Immature natural killer cell (primary cell): ENCODE measurements around the gene SLC36A3. TPM values are rescaled to one million over a fixed set of nuclear protein-coding genes. Genes with fewer than 3 reads are reported as not detected.

ENCODE experiments used
- DNase-seq, 3 donors: peaks; one replicate each; pipeline ENCODE4 v3.0.0; 2022; ENCODE audit warnings: mixed read lengths in 1 of 3
- H3K27ac Mint-ChIP-seq, 6 donors: one replicate each; pipeline ENCODE4 v1.8.0; 2020; ENCODE audit warnings: mixed read lengths in 6 of 6, mild to moderate bottlenecking in 5 of 6, inconsistent platforms in 4 of 6, moderate library complexity in 3 of 6
- H3K27me3 Mint-ChIP-seq, 3 donors: one replicate each; pipeline ENCODE4 v1.8.0; 2020 to 2021; ENCODE audit warnings: low read depth in 3 of 3, mild to moderate bottlenecking in 3 of 3, mixed read lengths in 3 of 3, moderate library complexity in 3 of 3, inconsistent platforms in 1 of 3
- H3K36me3 Mint-ChIP-seq, 3 donors: one replicate each; pipeline ENCODE4 v1.8.0; 2020; ENCODE audit warnings: mixed read lengths in 3 of 3, inconsistent platforms in 2 of 3, mild to moderate bottlenecking in 2 of 3
- H3K4me1 Mint-ChIP-seq, 2 donors: one replicate each; pipeline ENCODE4 v1.8.0; 2020; ENCODE audit warnings: inconsistent platforms in 2 of 2, mild to moderate bottlenecking in 2 of 2, mixed read lengths in 2 of 2, moderate library complexity in 1 of 2
- H3K4me3 Mint-ChIP-seq, 5 donors: one replicate each; pipeline ENCODE4 v1.8.0; 2020; ENCODE audit warnings: mild to moderate bottlenecking in 5 of 5, mixed read lengths in 5 of 5, inconsistent platforms in 3 of 5, moderate library complexity in 3 of 5
- H3K9me3 Mint-ChIP-seq, 6 donors: one replicate each; pipeline ENCODE4 v1.8.0; 2020; ENCODE audit warnings: mild to moderate bottlenecking in 6 of 6, mixed read lengths in 6 of 6, inconsistent platforms in 4 of 6, moderate library complexity in 3 of 6
- polyA plus RNA-seq, 3 donors: library from polyadenylated mRNA; unstranded; fragments of 300-500 nt; fragmentation: Illumina TruSeq; gene quantifications; one replicate each; pipeline ENCODE4 v1.2.3, GENCODE V29; 2021

Gene SLC36A3
- not detected for polyA plus RNA-seq

DNA sequence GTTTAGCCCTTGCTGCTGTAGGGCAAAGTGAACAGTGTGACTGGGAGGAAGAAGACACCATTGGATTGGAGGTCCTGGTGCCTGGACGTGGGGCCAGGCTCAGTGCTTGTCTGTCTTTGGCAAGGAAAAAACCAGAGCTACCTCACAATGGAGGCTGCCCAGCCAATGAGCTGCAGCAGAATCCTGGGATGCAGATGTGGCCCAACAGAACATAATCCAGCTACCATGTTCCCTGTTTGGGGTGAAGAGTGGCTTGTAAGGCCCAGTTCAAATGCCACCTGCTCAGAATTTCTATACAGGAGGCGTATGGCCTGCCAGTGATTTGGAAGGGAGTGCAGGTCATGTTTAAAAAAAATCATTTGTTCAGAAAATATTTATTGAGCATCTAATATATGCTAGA lies at the start of gene SLC36A3:
Gene SLC36A3 (minus strand): TSS at position 101 of the 400 bp plus-strand sequence. CDS start 412 bp downstream, outside the sequence.
- DNase-seq = no peak
- Mint-ChIP-seq H3K4me3 (no peak within 1 kb of the TSS), H3K4me1 (no peaks in the 10 kb centered on the region), H3K9me3 (no peaks in the 10 kb centered on the region), H3K36me3 (no peaks in the 10 kb centered on the region), H3K27me3 (peaks cover 9 to 11% (median 9%) of the 10 kb centered on the region in 3 donors), H3K27ac (no peak within 1 kb of the TSS)

- no peak for DNase-seq
- no peaks in the 10 kb centered on the region for H3K36me3 Mint-ChIP-seq
- H3K27me3 Mint-ChIP-seq = peaks cover 0 to 24% (median 15%) of the 10 kb centered on the region in 3 donors
- no peak overlapping the region for H3K4me3 Mint-ChIP-seq
- no peak overlapping the region for H3K27ac Mint-ChIP-seq
- no peaks in the 10 kb centered on the region for H3K9me3 Mint-ChIP-seq
- no peaks in the 10 kb centered on the region for H3K4me1 Mint-ChIP-seq
Observed at GRCh38 chr5:151351671-151352070, 48.1 kb upstream of the SLC36A3 start.

- Mint-ChIP-seq H3K36me3 (no peaks in the 10 kb centered on the region), H3K4me3 (no peak overlapping the region), H3K9me3 (no peaks in the 10 kb centered on the region), H3K4me1 (no peaks in the 10 kb centered on the region), H3K27ac (no peak overlapping the region), H3K27me3 (peaks cover 0 to 26% (median 13%) of the 10 kb centered on the region in 3 donors)
- DNase-seq = no peak
Observed at GRCh38 chr5:151348789-151349188, 45.2 kb upstream of the SLC36A3 start.

DNA sequence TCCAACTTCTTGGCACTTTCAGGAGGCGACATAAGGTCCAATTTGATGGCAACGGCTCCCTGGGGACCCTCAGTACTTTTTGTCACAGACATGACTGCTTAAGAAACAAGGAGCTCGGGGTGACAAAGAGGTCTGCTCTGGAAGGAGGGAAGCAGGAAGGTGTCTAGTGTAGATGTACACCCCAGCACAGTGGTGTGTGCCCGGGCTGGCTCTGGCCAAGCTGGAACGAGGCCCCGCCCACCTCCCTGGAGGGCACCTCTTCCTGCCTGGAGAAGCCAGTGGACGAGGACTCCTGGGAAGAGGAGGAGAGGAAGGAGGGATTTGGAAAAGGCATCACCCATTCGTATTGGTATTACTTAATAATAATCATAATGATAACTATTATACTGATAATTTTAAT lies 43.8 kb upstream of the SLC36A3 start, which contains the start of gene SLC36A2:
Gene SLC36A2 (minus strand): TSS at position 191 of the 400 bp plus-strand sequence. CDS start 99 bp downstream, at position 92.
- no peak within 1 kb of the TSS for H3K27ac Mint-ChIP-seq
- peaks cover 4 to 31% (median 13%) of the 10 kb centered on the region in 3 donors for H3K27me3 Mint-ChIP-seq
- no peak within 1 kb of the TSS for H3K4me3 Mint-ChIP-seq
- DNase-seq = no peak
- H3K9me3 Mint-ChIP-seq = no peaks in the 10 kb centered on the region
- H3K36me3 Mint-ChIP-seq = peaks cover 0 to 1% (median 0%) of the 10 kb centered on the region in 3 donors
- H3K4me1 Mint-ChIP-seq = no peaks in the 10 kb centered on the region

DNA sequence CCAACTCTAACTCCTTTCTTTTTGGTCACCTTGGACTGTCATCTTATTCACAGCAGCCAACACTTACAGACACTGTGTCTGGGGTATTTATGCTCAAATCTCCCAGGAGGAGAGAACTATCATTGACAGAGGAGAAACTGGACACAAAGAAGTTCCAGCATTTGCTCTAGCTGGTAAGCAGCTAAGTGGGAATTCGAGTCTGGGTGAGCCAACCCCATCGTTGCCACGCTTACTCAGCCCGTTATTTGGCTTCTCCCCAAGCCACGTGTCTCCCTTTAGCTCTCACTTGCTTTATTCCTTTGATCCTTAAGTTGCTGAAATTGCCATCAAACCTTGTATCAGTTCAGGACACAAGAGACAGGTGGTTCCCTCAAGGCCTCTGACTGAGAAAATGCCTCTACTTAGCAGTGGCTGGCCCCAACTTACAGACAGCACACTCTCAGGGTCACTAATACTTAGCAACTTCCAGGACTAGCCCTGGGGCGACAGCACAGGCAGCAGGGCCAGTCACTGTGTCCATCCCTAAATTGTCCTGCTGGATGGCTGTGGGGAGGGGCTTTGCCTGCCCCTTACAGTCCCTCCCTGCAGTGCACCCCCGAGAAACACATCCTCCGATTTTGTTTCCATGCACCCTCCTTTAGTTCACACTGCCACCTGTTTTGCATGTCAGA lies 42.4 kb upstream of the SLC36A3 start:
- Mint-ChIP-seq H3K27me3 (peaks cover 7 to 26% (median 10%) of the 10 kb centered on the region in 3 donors), H3K27ac (no peak overlapping the region), H3K9me3 (no peaks in the 10 kb centered on the region), H3K4me3 (no peak overlapping the region), H3K4me1 (no peaks in the 10 kb centered on the region), H3K36me3 (peaks cover 0 to 4% (median 0%) of the 10 kb centered on the region in 3 donors)
- DNase-seq = no peak

GRCh38 chr5:151345187-151345807 lies 41.7 kb upstream of the SLC36A3 start:
- Mint-ChIP-seq H3K27me3 (peaks cover 9 to 25% (median 10%) of the 10 kb centered on the region in 3 donors), H3K9me3 (no peaks in the 10 kb centered on the region)

GRCh38 chr5:151344088-151344487 lies 40.5 kb upstream of the SLC36A3 start:
- DNase-seq = no peak
- Mint-ChIP-seq H3K27ac (no peak overlapping the region), H3K36me3 (peaks cover 0 to 4% (median 0%) of the 10 kb centered on the region in 3 donors), H3K27me3 (peaks cover 8 to 21% (median 10%) of the 10 kb centered on the region in 3 donors), H3K4me1 (peaks cover 3 to 8% of the 10 kb centered on the region in 2 donors), H3K9me3 (no peaks in the 10 kb centered on the region), H3K4me3 (no peak overlapping the region)

More at GRCh38 chr5:151345187-151345807, 41.7 kb upstream of the SLC36A3 start:
- Mint-ChIP-seq H3K36me3 (peaks cover 0 to 4% (median 0%) of the 10 kb centered on the region in 3 donors), H3K4me3 (no peak overlapping the region), H3K4me1 (no peaks in the 10 kb centered on the region), H3K27ac (no peak overlapping the region)
- no peak for DNase-seq

GRCh38 chr5:151340004-151340403 lies 36.4 kb upstream of the SLC36A3 start:
- no peak for DNase-seq
- Mint-ChIP-seq H3K4me3 (no peak overlapping the region), H3K4me1 (peaks cover 14 to 27% of the 10 kb centered on the region in 2 donors), H3K9me3 (peaks cover 0 to 3% (median 0%) of the 10 kb centered on the region in 6 donors), H3K27ac (no peak overlapping the region), H3K36me3 (peaks cover 0 to 4% (median 0%) of the 10 kb centered on the region in 3 donors), H3K27me3 (peaks cover 3 to 12% (median 10%) of the 10 kb centered on the region in 3 donors)

DNA sequence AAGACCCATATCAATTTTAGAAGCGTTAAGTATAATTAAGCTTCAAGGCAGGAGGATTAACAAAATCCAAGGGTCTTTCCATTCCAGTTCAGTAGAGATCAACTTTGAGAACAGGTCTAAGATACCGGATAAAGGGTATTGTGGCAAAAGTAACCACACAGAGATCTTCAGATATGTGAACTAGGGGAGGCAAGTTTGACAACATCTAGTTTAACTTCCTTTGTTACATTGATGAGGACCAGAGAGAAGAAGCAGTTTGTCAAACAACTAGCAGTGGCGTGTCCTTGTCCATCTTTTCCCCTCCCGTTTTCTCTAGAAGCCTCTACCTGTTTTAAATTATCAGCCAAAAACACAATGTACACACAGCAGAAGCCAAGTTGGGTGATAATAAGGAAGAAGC lies 35.2 kb upstream of the SLC36A3 start:
- Mint-ChIP-seq H3K27me3 (peaks cover 3 to 10% (median 10%) of the 10 kb centered on the region in 3 donors), H3K9me3 (peaks cover 0 to 3% (median 0%) of the 10 kb centered on the region in 6 donors), H3K27ac (peak overlapping the region; percentile 2 to 85 (median 78)), H3K36me3 (peaks cover 0 to 4% (median 0%) of the 10 kb centered on the region in 3 donors), H3K4me1 (peaks cover 14 to 27% of the 10 kb centered on the region in 2 donors), H3K4me3 (peak overlapping the region; percentile 42 to 80 (median 59))
- peak; percentile 7 to 33 (median 25) for DNase-seq

- DNase-seq = no peak
- Mint-ChIP-seq H3K27ac (no peak overlapping the region), H3K36me3 (no peaks in the 10 kb centered on the region), H3K4me1 (peaks cover 5 to 16% of the 10 kb centered on the region in 2 donors), H3K27me3 (peaks cover 0 to 2% (median 2%) of the 10 kb centered on the region in 3 donors), H3K9me3 (no peaks in the 10 kb centered on the region), H3K4me3 (no peak overlapping the region)
Observed at GRCh38 chr5:151332857-151333256, 29.3 kb upstream of the SLC36A3 start.

DNA sequence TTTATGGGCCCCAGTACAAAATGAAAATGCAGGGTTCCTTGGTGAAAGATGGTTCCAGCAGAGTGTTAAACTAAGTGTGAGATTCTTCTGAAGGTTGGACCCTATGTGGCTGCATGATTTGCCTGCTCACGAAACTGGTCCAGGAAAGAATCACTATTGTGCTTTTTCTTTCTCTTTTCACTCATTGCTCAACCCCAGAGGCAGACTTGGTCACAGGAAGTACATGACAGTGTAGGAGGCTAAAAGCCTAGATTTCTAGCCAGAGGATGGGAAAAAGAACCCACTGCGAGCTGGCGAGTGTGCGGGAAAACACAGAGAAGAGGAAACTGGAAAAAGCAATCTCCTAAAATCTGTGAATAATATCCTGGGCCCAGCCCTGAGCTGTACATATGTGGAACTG lies 25.2 kb upstream of the SLC36A3 start:
- Mint-ChIP-seq H3K9me3 (no peaks in the 10 kb centered on the region), H3K27ac (peak overlapping the region in 3 of 6 donors; percentile 1 to 59 (median 17)), H3K27me3 (peaks cover 0 to 6% (median 5%) of the 10 kb centered on the region in 3 donors), H3K36me3 (no peaks in the 10 kb centered on the region), H3K4me3 (no peak overlapping the region), H3K4me1 (peaks cover 2 to 9% of the 10 kb centered on the region in 2 donors)
- DNase-seq = no peak

GRCh38 chr5:151327585-151327984 lies 24.0 kb upstream of the SLC36A3 start:
- H3K9me3 Mint-ChIP-seq = no peaks in the 10 kb centered on the region
- H3K4me3 Mint-ChIP-seq = no peak overlapping the region
- no peak for DNase-seq
- H3K27me3 Mint-ChIP-seq = peaks cover 0 to 10% (median 7%) of the 10 kb centered on the region in 3 donors
- H3K36me3 Mint-ChIP-seq = no peaks in the 10 kb centered on the region
- no peak overlapping the region for H3K27ac Mint-ChIP-seq
- H3K4me1 Mint-ChIP-seq = peaks cover 2 to 9% of the 10 kb centered on the region in 2 donors

DNA sequence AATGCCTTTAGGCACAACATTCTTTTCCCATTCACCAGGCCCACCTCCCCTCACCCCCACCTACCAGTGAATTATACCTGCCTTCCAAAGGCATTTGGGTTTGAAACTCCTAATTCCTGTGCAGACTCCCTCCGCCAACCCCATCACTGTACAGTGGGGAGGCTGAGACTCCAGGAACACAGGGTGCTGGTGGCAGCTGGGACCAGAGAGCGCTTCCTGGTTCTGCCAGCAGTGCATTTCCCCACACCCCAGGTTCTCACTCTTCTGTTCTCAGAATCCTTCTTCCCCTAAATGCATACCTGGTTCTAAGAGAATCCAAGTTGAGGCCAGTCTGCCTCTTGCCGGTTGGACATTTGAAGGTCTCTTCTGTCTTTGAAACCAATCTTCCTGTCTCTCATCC lies 22.7 kb upstream of the SLC36A3 start:
- no peak for DNase-seq
- Mint-ChIP-seq H3K36me3 (no peaks in the 10 kb centered on the region), H3K4me1 (peaks cover 2 to 9% of the 10 kb centered on the region in 2 donors), H3K4me3 (no peak overlapping the region), H3K27ac (no peak overlapping the region), H3K27me3 (peaks cover 2 to 14% (median 7%) of the 10 kb centered on the region in 3 donors), H3K9me3 (no peaks in the 10 kb centered on the region)

GRCh38 chr5:151320481-151320880 lies 16.9 kb upstream of the SLC36A3 start:
- Mint-ChIP-seq H3K27ac (no peak overlapping the region), H3K9me3 (no peaks in the 10 kb centered on the region), H3K27me3 (peaks cover 4 to 14% (median 5%) of the 10 kb centered on the region in 3 donors), H3K36me3 (no peaks in the 10 kb centered on the region), H3K4me3 (no peak overlapping the region), H3K4me1 (no peaks in the 10 kb centered on the region)
- no peak for DNase-seq
